ENCODE measurements around the gene PRPS2. TPM values are rescaled to one million over a fixed set of nuclear protein-coding genes. Genes with fewer than 3 reads are reported as not detected.

PRPS2 gene
- total RNA-seq = 25.5 TPM
- long read RNA-seq, transcript PRPS2-202 (7 exons, 2,511 nt) = major isoform, 28 of 32 reads
- long read RNA-seq, partial matches to known transcripts = 1 of 32 reads
- long read RNA-seq, other reads (novel, unspliced or antisense) = 0 of 32 reads

- intact Hi-C loops (cut with DNase I) = no loop called here
- ATAC-seq = peak; percentile 96
- TF ChIP-seq CTCF (IDR thresholded peaks at IDR 0.05) = no peak
- no peaks in the 10 kb centered on the region for H3K4me1 ChIP-seq
- no peaks in the 10 kb centered on the region for H3K36me3 ChIP-seq
- DNase-seq = peak; percentile 83
- no peaks in the 10 kb centered on the region for H3K27me3 ChIP-seq
- peak within 1 kb of the TSS; percentile 59 for H3K4me3 ChIP-seq
- no peak within 1 kb of the TSS for H3K27ac ChIP-seq
- H3K9me3 ChIP-seq = no peaks in the 10 kb centered on the region
These were observed at the start of gene PRPS2 for GRCh38 chrX:12791257-12792228. PRPS2 (plus strand) TSS chrX:12791412; CDS start chrX:12791498, 86 bp downstream.

- H3K4me3 ChIP-seq = no peak overlapping the region
- no peaks in the 10 kb centered on the region for H3K4me1 ChIP-seq
- H3K27ac ChIP-seq = no peak overlapping the region
- TF ChIP-seq CTCF (IDR thresholded peaks at IDR 0.05) = no peak
- DNase-seq (no peak), ATAC-seq (no peak)
- H3K27me3 ChIP-seq = no peaks in the 10 kb centered on the region
- no peaks in the 10 kb centered on the region for H3K9me3 ChIP-seq
- intact Hi-C loops (cut with DNase I) = no loop called here
- no peaks in the 10 kb centered on the region for H3K36me3 ChIP-seq
These were observed 49.8 kb upstream of the PRPS2 start for GRCh38 chrX:12741416-12741815.

DNA sequence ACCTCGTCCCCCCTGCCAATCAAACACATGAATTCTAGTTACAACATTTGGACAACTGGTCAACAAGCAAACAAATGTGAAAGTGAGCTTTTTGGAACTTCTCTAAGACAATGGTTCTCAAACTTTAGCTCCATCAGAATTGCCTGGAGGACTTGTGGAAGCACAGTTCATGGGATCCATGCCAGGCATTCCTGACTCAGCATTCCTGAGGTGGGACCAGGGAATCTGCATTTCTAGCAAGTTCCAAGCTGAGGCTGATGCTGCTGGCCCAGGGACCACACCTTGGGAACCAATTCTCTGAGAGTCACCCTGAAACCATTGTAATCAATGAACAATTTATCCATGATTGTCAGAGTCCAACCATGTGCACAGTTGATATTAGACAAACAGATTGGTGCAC is 43.8 kb upstream of the PRPS2 start:
- intact Hi-C loops (cut with DNase I) = no loop called here
- Histone ChIP-seq H3K4me3 (no peak overlapping the region), H3K27me3 (no peaks in the 10 kb centered on the region), H3K9me3 (no peaks in the 10 kb centered on the region), H3K36me3 (no peaks in the 10 kb centered on the region), H3K27ac (no peak overlapping the region), H3K4me1 (no peaks in the 10 kb centered on the region)
- DNase-seq (no peak), ATAC-seq (no peak)
- TF ChIP-seq CTCF (IDR thresholded peaks at IDR 0.05) = no peak

GRCh38 chrX:12751887-12752286 is 39.3 kb upstream of the PRPS2 start:
- DNase-seq = no peak
- no peak for ATAC-seq
- Histone ChIP-seq H3K4me1 (no peaks in the 10 kb centered on the region), H3K27ac (no peak overlapping the region), H3K9me3 (no peaks in the 10 kb centered on the region), H3K4me3 (no peak overlapping the region), H3K27me3 (no peaks in the 10 kb centered on the region), H3K36me3 (no peaks in the 10 kb centered on the region)
- no peak for TF ChIP-seq CTCF (IDR thresholded peaks at IDR 0.05)
- intact Hi-C loops (cut with DNase I) = no loop called here

GRCh38 chrX:12753366-12753765 is 37.8 kb upstream of the PRPS2 start:
- Histone ChIP-seq H3K4me3 (no peak overlapping the region), H3K27ac (no peak overlapping the region), H3K9me3 (no peaks in the 10 kb centered on the region), H3K36me3 (no peaks in the 10 kb centered on the region), H3K4me1 (no peaks in the 10 kb centered on the region), H3K27me3 (no peaks in the 10 kb centered on the region)
- intact Hi-C loops (cut with DNase I) = no loop called here
- DNase-seq (no peak), ATAC-seq (no peak)
- no peak for TF ChIP-seq CTCF (IDR thresholded peaks at IDR 0.05)
